Prostate gland (tissue), 2 donors: Measurements from ENCODE around the gene PEX1.

Experiments
- POLR2A ChIP-seq: fragments of 450-650 bp; IDR thresholded peaks from one replicate; pipeline ENCODE4 v1.6.1; 2016; ENCODE audit warnings: antibody characterized with exemption, mild to moderate bottlenecking
- POLR2AphosphoS5 ChIP-seq: sonication (generic); formaldehyde crosslinking; IDR thresholded peaks from one replicate; pipeline ENCODE4 v1.6.1; 2017; ENCODE audit warnings: antibody characterized with exemption
- TF ChIP-seq, protein P1 (sequence below), 4 experiments: fragments of 200-600 bp in 2 of 4; fragments of 450-650 bp in 2 of 4; sonication (generic) in 2 of 4; IDR thresholded peaks; 1 replicate in 3 of 4; 2 replicates in 1 of 4; pipeline ENCODE4 v1.5.1; 2016 to 2019; ENCODE audit warnings: antibody characterized with exemption in 4 of 4, mild to moderate bottlenecking in 2 of 4, moderate library complexity in 2 of 4

GRCh38 chr7:92517631-92518030, 10.7 kb downstream of the PEX1 start:
- TF ChIP-seq, protein P1, sequence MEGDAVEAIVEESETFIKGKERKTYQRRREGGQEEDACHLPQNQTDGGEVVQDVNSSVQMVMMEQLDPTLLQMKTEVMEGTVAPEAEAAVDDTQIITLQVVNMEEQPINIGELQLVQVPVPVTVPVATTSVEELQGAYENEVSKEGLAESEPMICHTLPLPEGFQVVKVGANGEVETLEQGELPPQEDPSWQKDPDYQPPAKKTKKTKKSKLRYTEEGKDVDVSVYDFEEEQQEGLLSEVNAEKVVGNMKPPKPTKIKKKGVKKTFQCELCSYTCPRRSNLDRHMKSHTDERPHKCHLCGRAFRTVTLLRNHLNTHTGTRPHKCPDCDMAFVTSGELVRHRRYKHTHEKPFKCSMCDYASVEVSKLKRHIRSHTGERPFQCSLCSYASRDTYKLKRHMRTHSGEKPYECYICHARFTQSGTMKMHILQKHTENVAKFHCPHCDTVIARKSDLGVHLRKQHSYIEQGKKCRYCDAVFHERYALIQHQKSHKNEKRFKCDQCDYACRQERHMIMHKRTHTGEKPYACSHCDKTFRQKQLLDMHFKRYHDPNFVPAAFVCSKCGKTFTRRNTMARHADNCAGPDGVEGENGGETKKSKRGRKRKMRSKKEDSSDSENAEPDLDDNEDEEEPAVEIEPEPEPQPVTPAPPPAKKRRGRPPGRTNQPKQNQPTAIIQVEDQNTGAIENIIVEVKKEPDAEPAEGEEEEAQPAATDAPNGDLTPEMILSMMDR (IDR thresholded peaks at IDR 0.05) = no peak
- no peak for TF ChIP-seq POLR2AphosphoS5
- no peak for TF ChIP-seq POLR2A
